Smooth muscle cell (in vitro differentiated cells): ENCODE measurements around the gene FIGN. TPM values are rescaled to one million over a fixed set of nuclear protein-coding genes. Genes with fewer than 3 reads are reported as not detected.

Experiments used
- DNase-seq: peaks from one replicate; lab custom pipeline; 2025; ENCODE audit not compliant: unreplicated experiment; lab: John Stamatoyannopoulos, UW
- H2AFZ ChIP-seq: fragments of 200-600 bp; sonication (generic); 2 replicates; pipeline ENCODE4 v1.6.0; 2016; ENCODE audit warnings: antibody characterized with exemption, low read depth, mild to moderate bottlenecking
- H3F3A ChIP-seq: fragments of 200-600 bp; sonication (generic); 2 replicates; pipeline ENCODE4 v1.6.0; 2017; ENCODE audit warnings: antibody characterized with exemption, low read depth
- H3K27ac ChIP-seq: fragments of 200-600 bp; sonication (generic); 2 replicates; pipeline ENCODE4 v1.5.1; 2016; ENCODE audit warnings: low read depth, mild to moderate bottlenecking
- H3K27me3 ChIP-seq: fragments of 200-600 bp; sonication (generic); 2 replicates; pipeline ENCODE4 v1.6.1; 2016; ENCODE audit warnings: low read depth, mild to moderate bottlenecking
- H3K36me3 ChIP-seq: fragments of 200-600 bp; sonication (generic); 2 replicates; pipeline ENCODE4 v1.5.1; 2016; ENCODE audit warnings: low read depth
- H3K4me1 ChIP-seq: fragments of 200-600 bp; sonication (generic); 2 replicates; pipeline ENCODE4 v1.5.1; 2016; ENCODE audit warnings: low read depth
- H3K4me2 ChIP-seq: fragments of 200-600 bp; sonication (generic); 2 replicates; pipeline ENCODE4 v1.6.0; 2016; ENCODE audit warnings: mild to moderate bottlenecking
- H3K4me3 ChIP-seq: fragments of 200-600 bp; sonication (generic); 2 replicates; pipeline ENCODE4 v1.5.1; 2016; ENCODE audit warnings: mild to moderate bottlenecking
- H3K79me2 ChIP-seq: fragments of 200-600 bp; sonication (generic); 2 replicates; pipeline ENCODE4 v1.6.0; 2016; ENCODE audit warnings: low read depth, mild to moderate bottlenecking
- H3K9ac ChIP-seq: fragments of 200-600 bp; sonication (generic); 2 replicates; pipeline ENCODE4 v1.6.0; 2016; ENCODE audit warnings: low read depth
- H3K9me3 ChIP-seq: fragments of 200-600 bp; sonication (generic); replicated peaks from 2 replicates; pipeline ENCODE4 v1.5.1; 2016; ENCODE audit warnings: low read depth
- H4K20me1 ChIP-seq: fragments of 200-600 bp; sonication (generic); 2 replicates; pipeline ENCODE4 v1.6.0; 2016; ENCODE audit warnings: low read depth
- WGBS: methylation state at CpG from one replicate; pipeline ENCODE4 v1.1.7; 2016; ENCODE audit warnings: low lambda C conversion rate; 5-methylcytosine and 5-hydroxymethylcytosine counted together
- polyA plus RNA-seq: library from polyadenylated mRNA; unstranded; fragments of >200 nt; fragmentation: Nextera tagmentation; extraction: Ambion mirVana; gene quantifications from 2 replicates; pipeline ENCODE4 v1.2.1, GENCODE V29; 2016
- total RNA-seq: library from RNA; depleted of rRNA; stranded (reverse); fragments of >200 nt; gene quantifications from 2 replicates; pipeline ENCODE4 v1.2.3, GENCODE V29; 2014
- TF ChIP-seq, protein P1 (sequence below): fragments of 200-600 bp; sonication (generic); IDR thresholded peaks from 2 replicates; pipeline ENCODE4 v1.5.1; 2017; ENCODE audit warnings: borderline replicate concordance, mild to moderate bottlenecking, antibody characterized with exemption; ENCODE audit not compliant: insufficient read depth, poor library complexity, severe bottlenecking

FIGN gene
- total and polyA plus RNA-seq, 2 experiments from 2014 or later, result 0.71 to 4.8 TPM

DNA sequence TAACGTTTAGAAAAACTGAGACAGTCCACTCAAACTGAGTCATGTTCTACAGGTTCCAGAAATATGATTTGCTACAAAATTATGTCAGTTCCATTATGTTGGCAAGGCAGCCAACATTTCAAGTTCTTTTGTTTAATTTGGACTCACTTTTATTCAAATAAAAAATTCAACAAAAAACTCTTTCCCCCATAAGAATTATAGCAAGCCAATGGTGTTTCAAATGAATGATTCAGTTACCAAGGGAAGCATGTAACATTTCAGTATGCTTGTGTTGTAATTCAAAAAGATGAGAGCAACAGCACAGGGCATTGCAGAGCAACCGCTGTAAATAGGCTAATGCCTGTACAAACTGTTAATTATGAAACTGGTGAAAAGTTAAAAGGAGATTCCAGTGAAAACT, 140.8 kb downstream of the FIGN start:
- H3K36me3 ChIP-seq, result no peaks in the 10 kb centered on the region
- no peaks in the 10 kb centered on the region for H4K20me1 ChIP-seq
- TF ChIP-seq, protein P1, sequence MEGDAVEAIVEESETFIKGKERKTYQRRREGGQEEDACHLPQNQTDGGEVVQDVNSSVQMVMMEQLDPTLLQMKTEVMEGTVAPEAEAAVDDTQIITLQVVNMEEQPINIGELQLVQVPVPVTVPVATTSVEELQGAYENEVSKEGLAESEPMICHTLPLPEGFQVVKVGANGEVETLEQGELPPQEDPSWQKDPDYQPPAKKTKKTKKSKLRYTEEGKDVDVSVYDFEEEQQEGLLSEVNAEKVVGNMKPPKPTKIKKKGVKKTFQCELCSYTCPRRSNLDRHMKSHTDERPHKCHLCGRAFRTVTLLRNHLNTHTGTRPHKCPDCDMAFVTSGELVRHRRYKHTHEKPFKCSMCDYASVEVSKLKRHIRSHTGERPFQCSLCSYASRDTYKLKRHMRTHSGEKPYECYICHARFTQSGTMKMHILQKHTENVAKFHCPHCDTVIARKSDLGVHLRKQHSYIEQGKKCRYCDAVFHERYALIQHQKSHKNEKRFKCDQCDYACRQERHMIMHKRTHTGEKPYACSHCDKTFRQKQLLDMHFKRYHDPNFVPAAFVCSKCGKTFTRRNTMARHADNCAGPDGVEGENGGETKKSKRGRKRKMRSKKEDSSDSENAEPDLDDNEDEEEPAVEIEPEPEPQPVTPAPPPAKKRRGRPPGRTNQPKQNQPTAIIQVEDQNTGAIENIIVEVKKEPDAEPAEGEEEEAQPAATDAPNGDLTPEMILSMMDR, result no peak
- DNase-seq, result no peak
- H3K27ac ChIP-seq, result no peak overlapping the region
- no peak overlapping the region for H3K9ac ChIP-seq
- no peaks in the 10 kb centered on the region for H3K27me3 ChIP-seq
- no peaks in the 10 kb centered on the region for H3K9me3 ChIP-seq
- H3K79me2 ChIP-seq, result no peaks in the 10 kb centered on the region
- 69% methylated on average over 2 of the region's 2 CpGs for WGBS
- H3K4me1 ChIP-seq, result peaks cover 49% of the 10 kb centered on the region
- no peak overlapping the region for H3K4me3 ChIP-seq
- no peaks in the 10 kb centered on the region for H3F3A ChIP-seq
- H2AFZ ChIP-seq, result no peak overlapping the region
- H3K4me2 ChIP-seq, result no peak overlapping the region

- TF ChIP-seq, protein P1, result no peak
- WGBS, result 83% methylated on average over 3 of the region's 3 CpGs
- no peaks in the 10 kb centered on the region for H3K27me3 ChIP-seq
Measured at GRCh38 chr2:163594497-163594896, 141.3 kb downstream of the FIGN start.

GRCh38 chr2:163593982-163594381, 141.8 kb downstream of the FIGN start:
- Histone ChIP-seq H3K27ac (no peak overlapping the region), H3K4me1 (peaks cover 39% of the 10 kb centered on the region), H3K9ac (no peak overlapping the region), H3K36me3 (no peaks in the 10 kb centered on the region), H3K9me3 (no peaks in the 10 kb centered on the region), H3K27me3 (no peaks in the 10 kb centered on the region), H3K79me2 (no peaks in the 10 kb centered on the region), H4K20me1 (no peaks in the 10 kb centered on the region), H3K4me2 (no peak overlapping the region), H2AFZ (no peak overlapping the region), H3F3A (no peaks in the 10 kb centered on the region), H3K4me3 (no peak overlapping the region)
- 76% methylated on average over 6 of the region's 6 CpGs for WGBS
- TF ChIP-seq, protein P1, result no peak
- no peak for DNase-seq

More at GRCh38 chr2:163594497-163594896, 141.3 kb downstream of the FIGN start:
- Histone ChIP-seq H3K36me3 (no peaks in the 10 kb centered on the region), H3K9ac (no peak overlapping the region), H3K4me2 (no peak overlapping the region), H3F3A (no peaks in the 10 kb centered on the region), H4K20me1 (no peaks in the 10 kb centered on the region), H3K9me3 (no peaks in the 10 kb centered on the region), H3K4me3 (no peak overlapping the region), H2AFZ (no peak overlapping the region), H3K27ac (no peak overlapping the region), H3K79me2 (no peaks in the 10 kb centered on the region), H3K4me1 (peaks cover 44% of the 10 kb centered on the region)
- no peak for DNase-seq

DNA sequence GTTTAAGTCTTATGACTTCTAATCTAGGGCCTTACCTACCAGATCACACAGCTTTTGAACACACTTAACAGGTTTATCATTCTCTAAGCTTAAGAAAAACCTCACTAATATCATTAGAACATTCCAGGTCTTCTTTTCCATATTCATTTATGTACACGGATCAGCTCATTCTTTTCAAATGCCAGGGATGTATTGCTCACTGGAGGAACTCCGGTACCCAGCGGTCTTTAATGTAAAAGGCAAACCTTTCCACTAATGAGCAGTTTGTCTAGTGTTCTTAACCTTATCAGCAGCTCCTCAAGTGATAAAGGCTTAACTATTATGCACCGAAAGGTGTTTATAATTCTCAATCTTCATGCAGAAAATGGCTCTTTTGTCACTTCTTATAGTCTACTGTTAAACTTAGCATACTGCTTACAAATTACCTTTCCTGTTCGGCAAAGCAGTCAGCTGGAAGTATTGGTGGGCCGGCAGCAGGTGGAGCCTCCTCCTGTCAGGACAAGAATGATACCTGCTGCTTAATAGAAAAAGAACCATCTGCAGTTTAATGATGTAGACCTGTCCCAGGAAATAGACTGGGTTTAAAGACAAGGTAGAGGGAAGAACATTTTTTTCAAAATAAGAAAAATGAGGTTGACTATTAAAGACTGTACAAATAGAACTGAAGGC, 142.7 kb downstream of the FIGN start:
- H4K20me1 ChIP-seq, result no peaks in the 10 kb centered on the region
- no peaks in the 10 kb centered on the region for H3F3A ChIP-seq
- H3K27me3 ChIP-seq, result no peaks in the 10 kb centered on the region
- H2AFZ ChIP-seq, result no peak overlapping the region
- H3K4me2 ChIP-seq, result no peak overlapping the region
- no peaks in the 10 kb centered on the region for H3K36me3 ChIP-seq
- no peak overlapping the region for H3K4me3 ChIP-seq
- no peaks in the 10 kb centered on the region for H3K9me3 ChIP-seq
- no peak overlapping the region for H3K27ac ChIP-seq
- 68% methylated on average over 6 of the region's 6 CpGs for whole genome bisulfite sequencing
- no peak for DNase-seq
- H3K79me2 ChIP-seq, result no peaks in the 10 kb centered on the region
- peaks cover 39% of the 10 kb centered on the region for H3K4me1 ChIP-seq
- TF ChIP-seq, protein P1, result no peak
- no peak overlapping the region for H3K9ac ChIP-seq
